Activated CD8-positive, alpha-beta memory T cell treated with anti-CD3 and anti-CD28 coated beads for 1 hour (primary cell): Measurements from ENCODE around the gene CRLF2.
A peak's percentile ranks its signal among the peaks of the same experiment; 100 is the strongest.
"Not testable (repeated sequence)": the region's sequence is repeated elsewhere in the genome, so short reads cannot be mapped to it uniquely, and the experiment has no call there.

ENCODE experiments used
- DNase-seq, 2 donors: peaks; one replicate each; pipeline ENCODE4 v3.0.0-alpha.2; 2020; ENCODE audit warnings: low read depth in 1 of 2; ENCODE audit errors: extremely low read depth in 1 of 2

CRLF2 gene

DNA sequence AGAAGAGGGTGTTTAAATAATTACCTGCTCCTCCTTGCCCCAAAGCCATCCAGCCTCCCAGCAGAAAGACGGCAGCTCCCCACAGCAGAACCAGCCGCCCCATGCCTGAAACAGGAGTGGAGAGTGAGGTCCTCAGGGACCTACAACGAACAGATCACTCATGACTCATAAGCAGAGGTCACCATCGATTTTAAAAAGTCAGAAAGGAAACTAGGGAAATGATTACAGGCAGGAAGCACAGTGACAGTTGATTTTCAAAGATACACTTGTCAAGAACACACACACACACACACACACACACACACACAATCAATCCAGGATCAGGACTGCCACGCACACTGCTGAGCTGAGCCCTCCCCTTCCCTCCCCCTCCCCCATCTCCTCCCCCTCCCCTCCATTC is at the start of gene CRLF2:
Gene CRLF2 (minus strand): TSS at position 118 of the 400 bp plus-strand sequence. CDS start 15 bp downstream, at position 103.
- DNase-seq = no peak

- DNase-seq = not testable (repeated sequence)
Measured at GRCh38 chrX:1261771-1262170, 49.3 kb upstream of the CRLF2 start.

DNA sequence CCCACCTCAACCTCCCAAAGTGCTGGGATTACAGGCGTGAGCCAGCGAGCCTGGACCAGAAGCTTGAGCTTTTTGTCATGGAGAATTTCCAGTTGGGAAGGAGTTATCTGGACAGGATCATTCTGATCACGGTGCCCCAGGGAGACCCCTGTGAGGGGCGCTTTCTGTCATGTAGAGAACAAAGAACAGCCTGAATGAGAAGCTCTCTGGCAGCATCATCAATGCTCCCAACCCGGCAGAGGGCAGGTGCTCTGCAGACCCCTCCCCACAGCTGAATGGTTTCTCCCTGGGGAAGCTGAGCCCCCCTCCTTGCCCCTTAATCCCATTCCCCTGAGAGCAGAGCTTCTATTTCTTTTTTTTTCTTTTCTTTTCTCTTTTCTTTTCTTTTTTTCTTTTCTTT is 48.8 kb upstream of the CRLF2 start:
- DNase-seq = no peak

- DNase-seq = no peak
Measured at GRCh38 chrX:1252861-1253260, 40.4 kb upstream of the CRLF2 start.

DNA sequence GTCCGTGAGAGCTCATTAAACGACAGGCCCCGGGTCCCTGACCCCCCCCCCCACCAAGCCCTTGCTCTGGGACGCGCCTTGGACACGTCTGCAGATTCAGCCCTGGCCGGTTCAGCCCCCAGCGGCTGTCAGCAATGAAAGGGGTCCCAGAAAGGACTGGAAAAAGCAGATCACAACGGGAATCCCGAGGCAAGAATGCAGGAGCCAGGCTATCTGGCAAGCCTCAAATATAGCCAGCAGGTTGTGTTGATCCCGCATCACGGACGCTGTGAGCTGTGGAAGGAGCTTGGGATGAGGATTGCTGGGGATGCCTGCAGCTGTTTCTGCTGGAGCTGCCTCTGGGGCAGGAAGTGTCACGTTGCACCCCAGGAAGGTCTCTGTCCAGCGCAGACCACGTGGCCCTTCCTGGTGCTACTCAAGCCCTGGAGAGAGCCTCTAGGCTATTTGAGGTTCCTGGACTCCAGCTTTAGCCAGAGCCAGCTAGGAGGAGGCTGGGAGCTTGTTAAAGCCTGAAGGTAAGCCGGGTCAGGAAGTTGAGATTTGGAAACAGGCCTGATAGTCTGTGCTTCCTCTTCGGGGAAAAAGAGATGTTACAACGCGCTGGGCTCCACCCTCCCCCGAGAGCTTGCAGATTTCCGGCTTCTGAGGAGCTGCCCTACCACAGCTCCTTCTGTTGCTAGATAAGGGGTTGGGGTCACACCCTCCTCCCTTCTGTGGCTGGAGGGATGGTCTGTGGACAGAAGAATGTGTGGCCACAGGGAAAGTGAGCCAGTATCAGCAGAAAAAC is 36.8 kb upstream of the CRLF2 start:
- no peak for DNase-seq

- DNase-seq = no peak
Measured at GRCh38 chrX:1248331-1249061, 36.0 kb upstream of the CRLF2 start.

DNA sequence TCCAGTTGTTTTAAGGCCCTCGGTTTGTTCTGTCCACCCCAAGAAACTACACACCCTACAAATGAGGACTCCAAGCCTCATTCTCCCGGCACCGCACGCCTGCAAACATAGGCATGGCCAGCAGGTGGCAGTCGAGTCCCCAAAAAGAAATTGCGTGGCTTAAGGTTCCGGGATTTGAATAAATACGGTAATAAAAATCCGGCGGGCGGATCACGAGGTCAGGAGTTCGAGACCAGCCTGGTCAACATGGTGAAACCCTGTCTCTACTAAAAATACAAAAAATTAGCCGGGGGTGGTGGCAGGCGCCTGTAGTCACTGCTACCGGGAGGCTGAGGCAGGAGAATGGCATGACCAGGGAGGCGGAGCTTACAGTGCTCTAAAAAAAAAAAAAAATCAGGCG is 34.4 kb upstream of the CRLF2 start:
- DNase-seq = peak; percentile 39 to 69

DNA sequence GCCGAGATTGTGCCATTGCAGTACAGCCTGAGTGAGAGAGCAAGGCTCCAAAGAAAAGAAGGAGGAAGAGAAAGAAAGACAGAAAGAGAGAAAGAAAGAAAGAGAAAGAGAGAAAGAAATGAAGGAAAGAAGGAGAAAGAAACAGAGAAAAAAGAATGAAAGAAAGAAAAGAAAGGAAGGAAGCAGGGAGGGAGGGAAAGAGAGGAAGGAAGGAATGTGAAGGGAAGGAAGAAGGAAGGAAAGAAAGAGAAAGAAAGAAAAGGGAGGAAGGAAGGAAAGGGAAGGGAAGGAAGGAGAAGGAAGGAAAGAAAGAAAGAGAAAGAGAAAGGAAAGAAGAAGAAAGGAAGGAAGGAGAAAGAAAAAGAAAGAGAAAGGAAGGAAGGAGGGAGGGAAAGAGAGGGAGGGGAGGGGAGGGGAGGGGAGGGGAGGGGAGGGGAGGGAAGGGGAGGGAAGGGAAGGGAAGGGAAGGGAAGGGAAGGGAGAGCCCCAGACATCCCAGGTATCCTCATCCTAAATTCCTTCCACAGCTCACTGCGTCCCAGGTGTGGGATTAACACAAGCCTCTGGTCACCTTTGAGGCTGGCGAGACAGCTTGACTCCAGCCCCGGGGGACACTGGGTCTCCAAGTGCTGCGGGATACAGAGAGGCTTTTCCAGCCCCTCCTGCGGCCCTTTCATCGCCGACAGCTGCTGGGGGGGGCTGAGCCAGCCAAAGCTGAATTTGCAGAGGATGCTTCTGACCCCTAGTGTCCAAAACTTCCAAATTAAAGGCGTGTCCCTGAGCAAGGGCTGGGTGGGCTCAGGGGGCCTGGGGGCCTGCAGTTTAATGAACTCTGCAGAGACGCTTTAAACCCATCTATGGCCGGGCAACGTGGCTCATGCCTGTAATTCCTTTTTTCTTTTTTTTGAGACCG is 32.0 kb upstream of the CRLF2 start:
- DNase-seq = no peak

GRCh38 chrX:1242891-1243402 is 30.5 kb upstream of the CRLF2 start:
- DNase-seq = no peak

GRCh38 chrX:1240551-1240950 is 28.1 kb upstream of the CRLF2 start:
- DNase-seq = not testable (repeated sequence)

DNA sequence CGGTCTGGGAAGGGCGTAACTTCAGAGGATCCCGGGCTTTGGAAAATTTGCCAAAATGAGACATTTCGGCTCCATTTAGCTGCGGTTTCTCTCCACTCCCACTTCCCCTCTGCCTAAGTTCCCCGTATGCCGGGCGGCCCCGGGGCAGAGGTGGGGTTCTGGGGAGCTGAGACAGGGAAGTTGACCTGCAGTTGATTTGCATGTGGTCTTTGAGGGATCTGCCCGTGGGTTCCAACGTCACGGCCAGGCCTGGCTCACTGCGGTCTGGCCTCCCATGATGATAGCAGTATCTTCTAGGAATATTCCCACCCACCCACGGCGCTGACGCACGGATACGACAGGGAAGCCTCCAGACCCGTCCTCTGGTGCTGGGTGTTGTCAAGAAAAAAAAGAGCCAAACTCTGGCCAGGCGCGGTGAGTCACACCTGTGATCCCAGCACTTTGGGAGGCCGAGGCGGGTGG is 27.3 kb upstream of the CRLF2 start:
- no peak for DNase-seq

DNA sequence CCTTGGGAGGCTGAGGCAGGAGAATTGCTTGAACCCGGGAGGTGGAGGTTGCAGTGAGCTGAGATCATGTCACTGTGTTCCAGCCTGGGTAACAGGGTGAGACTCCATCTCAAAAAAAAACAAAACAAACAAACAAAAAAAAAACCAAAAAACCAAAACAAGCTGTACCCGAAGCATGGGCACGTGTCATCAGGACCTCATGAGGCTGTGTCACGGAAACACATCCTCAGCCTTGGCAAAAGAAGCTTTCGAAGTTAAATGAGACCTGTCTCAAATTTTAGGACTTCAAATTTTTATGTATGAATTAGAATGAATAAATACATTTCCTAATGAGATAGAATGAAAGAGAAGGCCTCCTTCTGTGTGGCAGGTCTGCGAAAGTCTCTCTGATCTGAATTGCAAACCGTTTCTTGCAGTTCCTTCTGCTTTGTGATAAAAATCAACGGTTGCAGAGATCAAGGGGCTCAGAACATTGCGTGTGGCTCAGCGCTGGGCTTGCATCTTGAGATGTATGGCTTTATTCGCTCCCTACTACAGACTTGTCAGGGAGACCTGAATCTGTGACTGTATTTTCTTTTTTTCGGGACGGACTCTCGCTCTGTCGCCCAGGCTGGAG is 19.5 kb upstream of the CRLF2 start:
- DNase-seq = no peak

- DNase-seq = not testable (repeated sequence)
Measured at GRCh38 chrX:1228101-1228500, 15.7 kb upstream of the CRLF2 start.

- DNase-seq = no peak
Measured at GRCh38 chrX:1226249-1226648, 13.8 kb upstream of the CRLF2 start.

- DNase-seq = no peak
Measured at GRCh38 chrX:1224954-1225353, 12.5 kb upstream of the CRLF2 start.

GRCh38 chrX:1223242-1223600 is 10.8 kb upstream of the CRLF2 start:
- DNase-seq = no peak

DNA sequence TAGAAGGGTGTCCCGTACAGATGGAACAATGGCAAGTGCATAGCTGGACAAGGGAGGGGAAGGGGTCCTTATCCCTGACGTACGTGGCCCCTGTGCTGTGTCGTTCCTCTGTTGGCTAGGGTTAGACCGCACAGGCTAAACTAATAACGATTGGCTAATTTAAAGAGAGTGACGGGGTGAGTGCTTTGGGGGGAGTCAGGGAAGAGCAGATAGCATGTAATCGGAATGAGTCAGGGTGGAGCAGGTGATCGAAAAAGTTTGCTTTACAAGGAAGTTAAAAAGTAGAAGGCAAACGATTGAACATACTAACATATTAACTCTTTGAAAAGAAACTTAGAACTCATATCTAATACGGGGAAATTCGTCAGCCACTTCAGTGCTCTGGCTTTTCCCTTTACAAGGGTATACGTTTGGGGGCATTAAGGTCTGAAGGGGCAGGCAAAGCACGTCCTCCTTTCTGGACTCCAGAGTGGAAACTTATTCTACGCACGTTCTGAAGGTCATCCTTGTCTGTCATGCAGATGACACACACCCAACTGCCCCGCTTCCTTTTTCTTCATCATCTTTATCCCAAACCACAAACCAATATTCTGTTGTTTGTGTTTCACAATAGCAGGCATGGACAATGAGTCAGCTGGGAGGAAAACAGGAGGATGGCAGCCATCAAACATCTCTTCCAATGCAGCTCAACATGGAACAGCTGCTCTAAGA is 10.2 kb upstream of the CRLF2 start:
- no peak for DNase-seq

- DNase-seq = no peak
Measured at GRCh38 chrX:1221296-1221845, 8.9 kb upstream of the CRLF2 start.

DNA sequence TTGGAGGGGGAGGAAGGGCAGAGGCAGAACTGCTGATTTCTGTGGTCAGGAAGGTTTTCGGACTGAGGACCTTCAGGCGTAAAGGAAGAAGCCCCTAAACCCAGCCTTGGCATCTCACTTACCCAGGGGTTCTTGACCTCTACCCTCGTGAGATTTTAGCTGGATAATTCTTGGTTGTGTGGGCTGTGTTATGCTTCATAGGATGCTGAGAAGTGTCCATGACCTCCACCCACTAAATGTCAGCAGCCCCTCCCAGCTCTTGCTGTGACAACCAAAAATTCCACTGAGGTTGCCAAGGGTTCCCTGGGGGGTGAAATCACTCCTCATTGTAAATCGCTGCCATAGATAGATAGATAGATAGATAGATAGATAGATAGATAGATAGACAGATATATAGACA is 5.8 kb upstream of the CRLF2 start:
- DNase-seq = no peak
